Hepatocyte (in vitro differentiated cells): Measurements from ENCODE around the gene CA12. TPM values are rescaled to one million over a fixed set of nuclear protein-coding genes. Genes with fewer than 3 reads are reported as not detected.
A peak's percentile ranks its signal among the peaks of the same experiment; 100 is the strongest.

Experiments
- DNase-seq: peaks from one replicate; pipeline ENCODE4 v3.0.0-alpha.2; 2016; ENCODE audit warnings: low spot score
- H2AFZ ChIP-seq: fragments of 200-600 bp; sonication (generic); 2 replicates; pipeline ENCODE4 v1.6.0; 2016; ENCODE audit warnings: antibody characterized with exemption, mild to moderate bottlenecking
- H3K27ac ChIP-seq: fragments of 200-600 bp; sonication (generic); 2 replicates; pipeline ENCODE4 v1.5.1; 2016; ENCODE audit warnings: mild to moderate bottlenecking
- H3K27me3 ChIP-seq: fragments of 200-600 bp; sonication (generic); 2 replicates; pipeline ENCODE4 v1.6.1; 2016
- H3K36me3 ChIP-seq: fragments of 200-600 bp; sonication (generic); replicated peaks from 2 replicates; pipeline ENCODE4 v1.5.1; 2016; ENCODE audit warnings: low read depth; ENCODE audit not compliant: insufficient read depth
- H3K4me1 ChIP-seq: fragments of 200-600 bp; sonication (generic); 2 replicates; pipeline ENCODE4 v1.5.1; 2016; ENCODE audit warnings: mild to moderate bottlenecking, moderate library complexity; ENCODE audit not compliant: insufficient read depth
- H3K4me2 ChIP-seq: fragments of 200-600 bp; sonication (generic); 2 replicates; pipeline ENCODE4 v1.6.0; 2016
- H3K4me3 ChIP-seq: fragments of 200-600 bp; sonication (generic); 2 replicates; pipeline ENCODE4 v1.5.1; 2016; ENCODE audit warnings: mild to moderate bottlenecking
- H3K79me2 ChIP-seq: fragments of 200-600 bp; sonication (generic); 2 replicates; pipeline ENCODE4 v1.6.0; 2017; ENCODE audit warnings: mild to moderate bottlenecking
- H3K9me2 ChIP-seq: fragments of 200-600 bp; sonication (generic); replicated peaks from 2 replicates; pipeline ENCODE4 v1.6.0; 2017; ENCODE audit warnings: mild to moderate bottlenecking; ENCODE audit not compliant: insufficient read depth
- H3K9me3 ChIP-seq: fragments of 200-600 bp; sonication (generic); 2 replicates; pipeline ENCODE4 v1.5.1; 2016; ENCODE audit warnings: low read depth, mild to moderate bottlenecking
- H4K20me1 ChIP-seq: fragments of 200-600 bp; sonication (generic); 2 replicates; pipeline ENCODE4 v1.6.0; 2016; ENCODE audit warnings: mild to moderate bottlenecking; ENCODE audit not compliant: insufficient read depth, poor library complexity, severe bottlenecking
- EZH2 ChIP-seq: fragments of 200-600 bp; sonication (generic); IDR thresholded peaks from 2 replicates; pipeline ENCODE4 v1.6.1; 2016; ENCODE audit warnings: antibody characterized with exemption, mild to moderate bottlenecking, borderline replicate concordance
- EZH2phosphoT487 ChIP-seq: fragments of 200-600 bp; sonication (generic); IDR thresholded peaks from one replicate; pipeline ENCODE4 v1.6.1; 2018; ENCODE audit warnings: antibody characterized with exemption, mild to moderate bottlenecking, low read depth, moderate library complexity; ENCODE audit not compliant: unreplicated experiment, severe bottlenecking
- WGBS: methylation state at CpG from one replicate; pipeline ENCODE4 v1.1.6; 2016; ENCODE audit warnings: low lambda C conversion rate; ENCODE audit errors: missing lambda C conversion rate; 5-methylcytosine and 5-hydroxymethylcytosine counted together
- polyA plus RNA-seq: library from polyadenylated mRNA; unstranded; fragments of >200 nt; fragmentation: Nextera tagmentation; extraction: Ambion mirVana; gene quantifications from 2 replicates; pipeline ENCODE4 v1.2.1, GENCODE V29; 2016
- total RNA-seq: library from RNA; depleted of rRNA; stranded (reverse); fragments of >200 nt; gene quantifications from 2 replicates; pipeline ENCODE4 v1.2.3, GENCODE V29; 2014
- TF ChIP-seq, protein P1 (sequence below): fragments of 200-600 bp; sonication (generic); IDR thresholded peaks from 2 replicates; pipeline ENCODE4 v1.5.1; 2016; ENCODE audit warnings: antibody characterized with exemption, mild to moderate bottlenecking; ENCODE audit not compliant: poor library complexity

CA12 gene
- total and polyA plus RNA-seq, 2 experiments from 2014 or later = 13.8 to 16.6 TPM

GRCh38 chr15:63382966-63383710, 1.5 kb upstream of the CA12 start:
- Histone ChIP-seq H3K4me2 (no peak overlapping the region), H3K36me3 (no peaks in the 10 kb centered on the region), H4K20me1 (no peaks in the 10 kb centered on the region), H3K27me3 (peaks cover 8% of the 10 kb centered on the region), H3K9me2 (no peaks in the 10 kb centered on the region), H2AFZ (no peak overlapping the region), H3K4me1 (peaks cover 14% of the 10 kb centered on the region), H3K4me3 (no peak overlapping the region), H3K27ac (no peak overlapping the region), H3K79me2 (no peaks in the 10 kb centered on the region), H3K9me3 (no peaks in the 10 kb centered on the region)
- DNase-seq = no peak
- TF ChIP-seq EZH2 (no peak), EZH2phosphoT487 (no peak)
- WGBS = 74% methylated on average over 10 of the region's 10 CpGs

DNA sequence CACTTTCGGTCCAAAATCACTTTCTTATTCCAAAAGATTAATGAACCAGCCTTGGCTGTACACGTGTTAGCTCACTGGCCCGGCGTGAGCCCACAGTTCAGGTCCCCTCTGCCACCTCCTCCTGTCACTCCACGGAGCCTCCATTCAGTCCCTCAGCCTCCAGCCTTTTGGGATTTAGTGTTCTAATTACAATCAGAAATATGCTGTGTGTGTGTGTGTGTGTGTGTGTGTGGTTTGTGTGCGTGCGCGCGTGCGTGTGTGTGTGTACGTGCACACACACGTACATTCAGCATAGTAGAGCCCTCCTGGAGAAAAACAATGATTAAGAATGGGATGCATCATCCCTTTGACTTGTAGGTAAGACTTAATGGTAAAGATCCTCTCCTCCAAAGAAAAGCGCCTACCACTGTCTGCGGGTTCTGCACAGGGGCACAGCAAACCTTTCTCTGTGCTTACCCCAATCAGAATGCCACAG, 801 bp downstream of the CA12 start:
- no peak for TF ChIP-seq EZH2phosphoT487
- TF ChIP-seq, protein P1, sequence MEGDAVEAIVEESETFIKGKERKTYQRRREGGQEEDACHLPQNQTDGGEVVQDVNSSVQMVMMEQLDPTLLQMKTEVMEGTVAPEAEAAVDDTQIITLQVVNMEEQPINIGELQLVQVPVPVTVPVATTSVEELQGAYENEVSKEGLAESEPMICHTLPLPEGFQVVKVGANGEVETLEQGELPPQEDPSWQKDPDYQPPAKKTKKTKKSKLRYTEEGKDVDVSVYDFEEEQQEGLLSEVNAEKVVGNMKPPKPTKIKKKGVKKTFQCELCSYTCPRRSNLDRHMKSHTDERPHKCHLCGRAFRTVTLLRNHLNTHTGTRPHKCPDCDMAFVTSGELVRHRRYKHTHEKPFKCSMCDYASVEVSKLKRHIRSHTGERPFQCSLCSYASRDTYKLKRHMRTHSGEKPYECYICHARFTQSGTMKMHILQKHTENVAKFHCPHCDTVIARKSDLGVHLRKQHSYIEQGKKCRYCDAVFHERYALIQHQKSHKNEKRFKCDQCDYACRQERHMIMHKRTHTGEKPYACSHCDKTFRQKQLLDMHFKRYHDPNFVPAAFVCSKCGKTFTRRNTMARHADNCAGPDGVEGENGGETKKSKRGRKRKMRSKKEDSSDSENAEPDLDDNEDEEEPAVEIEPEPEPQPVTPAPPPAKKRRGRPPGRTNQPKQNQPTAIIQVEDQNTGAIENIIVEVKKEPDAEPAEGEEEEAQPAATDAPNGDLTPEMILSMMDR = no peak
- no peak for TF ChIP-seq EZH2
- H3K27ac ChIP-seq = no peak overlapping the region
- 82% methylated on average over 14 of the region's 14 CpGs for WGBS

DNA sequence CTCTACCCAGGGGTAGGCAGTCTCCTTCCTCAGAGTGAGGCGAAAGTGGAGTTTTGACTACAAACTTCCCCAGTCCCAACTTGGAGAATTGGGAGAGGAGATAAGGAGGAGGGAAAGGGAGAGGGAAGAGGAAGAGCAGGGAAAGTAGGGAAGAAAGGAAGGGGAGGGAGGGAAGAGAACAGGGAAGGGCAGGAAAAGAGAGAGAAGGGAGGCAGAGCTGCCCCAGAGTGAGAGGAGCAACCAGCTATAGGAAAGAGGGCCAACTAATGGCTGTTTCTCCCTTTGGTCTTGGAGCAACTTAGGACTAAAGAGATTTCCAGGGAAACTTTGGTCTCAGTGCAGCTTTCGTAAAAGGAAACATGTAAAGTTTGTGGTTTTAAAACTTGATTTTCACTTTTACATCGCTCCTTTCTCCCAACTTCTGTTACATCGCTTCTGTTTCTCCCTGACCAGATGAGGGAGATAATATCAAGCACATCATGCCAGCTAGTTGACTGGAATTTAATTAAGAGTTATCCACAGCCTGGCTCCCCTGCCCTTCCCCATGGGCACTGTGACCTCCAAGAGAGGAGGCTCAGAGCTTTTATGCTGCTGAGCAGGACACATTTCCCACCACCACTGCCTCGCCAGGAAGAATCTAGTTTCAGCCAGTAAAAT, 1.4 kb downstream of the CA12 start:
- peak overlapping the region; percentile 7 for H3K27ac ChIP-seq
- H3K4me1 ChIP-seq = peaks cover 17% of the 10 kb centered on the region
- no peaks in the 10 kb centered on the region for H4K20me1 ChIP-seq
- peaks cover 8% of the 10 kb centered on the region for H3K27me3 ChIP-seq
- peak overlapping the region; percentile 87 for H3K4me2 ChIP-seq
- TF ChIP-seq, protein P1 = no peak
- TF ChIP-seq EZH2phosphoT487 (no peak), EZH2 (no peak)
- H3K36me3 ChIP-seq = no peaks in the 10 kb centered on the region
- no peak overlapping the region for H2AFZ ChIP-seq
- no peak for DNase-seq
- no peaks in the 10 kb centered on the region for H3K79me2 ChIP-seq
- no peak overlapping the region for H3K4me3 ChIP-seq
- no peaks in the 10 kb centered on the region for H3K9me2 ChIP-seq
- no peaks in the 10 kb centered on the region for H3K9me3 ChIP-seq
- WGBS = 93% methylated on average over 5 of the region's 5 CpGs

More for the DNA sequence above, 801 bp downstream of the CA12 start:
- H3K4me1 ChIP-seq = peaks cover 14% of the 10 kb centered on the region
- H3K4me2 ChIP-seq = peak overlapping the region; percentile 87
- no peak for DNase-seq
- no peaks in the 10 kb centered on the region for H3K79me2 ChIP-seq
- peak overlapping the region; percentile 76 for H2AFZ ChIP-seq
- no peaks in the 10 kb centered on the region for H3K36me3 ChIP-seq
- peaks cover 8% of the 10 kb centered on the region for H3K27me3 ChIP-seq
- H3K4me3 ChIP-seq = peak overlapping the region; percentile 40
- H3K9me2 ChIP-seq = no peaks in the 10 kb centered on the region
- H4K20me1 ChIP-seq = no peaks in the 10 kb centered on the region
- no peaks in the 10 kb centered on the region for H3K9me3 ChIP-seq

DNA sequence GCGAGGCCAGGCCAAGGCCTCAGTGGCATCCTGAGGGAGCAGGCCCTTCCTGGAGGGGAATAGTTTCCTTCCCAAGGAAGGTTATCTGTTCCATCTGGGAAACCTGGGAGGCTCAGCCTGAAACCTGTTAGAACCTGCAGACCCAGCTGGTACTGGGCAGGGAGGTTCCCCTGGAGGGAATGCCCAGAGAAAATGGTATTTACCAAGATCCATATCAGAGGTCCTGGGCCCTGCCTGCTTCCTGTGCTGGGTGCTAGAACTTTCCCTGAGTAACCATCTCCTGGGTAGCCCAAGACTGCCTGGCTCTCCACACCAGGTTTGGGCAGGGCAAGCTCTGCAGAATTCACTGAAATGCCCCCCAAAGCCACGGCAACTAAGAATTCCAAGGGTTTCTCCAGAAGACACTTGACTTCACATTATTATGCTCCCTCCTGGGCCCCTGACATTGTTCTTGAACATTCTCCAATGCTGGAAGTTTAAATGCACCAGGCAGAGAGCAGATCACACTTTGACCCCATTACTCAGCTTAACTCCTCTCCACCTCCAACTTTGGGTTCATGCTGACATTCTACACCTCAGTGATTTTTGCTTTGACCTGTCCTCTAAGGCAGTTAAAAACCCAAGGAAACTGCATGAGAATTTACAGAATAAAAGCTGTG, 2.0 kb downstream of the CA12 start:
- peaks cover 19% of the 10 kb centered on the region for H3K4me1 ChIP-seq
- H3K9me3 ChIP-seq = no peaks in the 10 kb centered on the region
- peak overlapping the region; percentile 87 for H3K4me2 ChIP-seq
- no peaks in the 10 kb centered on the region for H3K9me2 ChIP-seq
- no peaks in the 10 kb centered on the region for H3K36me3 ChIP-seq
- H2AFZ ChIP-seq = no peak overlapping the region
- H3K79me2 ChIP-seq = no peaks in the 10 kb centered on the region
- no peak overlapping the region for H3K4me3 ChIP-seq
- no peaks in the 10 kb centered on the region for H4K20me1 ChIP-seq
- TF ChIP-seq EZH2 (no peak), EZH2phosphoT487 (no peak)
- TF ChIP-seq, protein P1 = no peak
- peaks cover 8% of the 10 kb centered on the region for H3K27me3 ChIP-seq
- H3K27ac ChIP-seq = peak overlapping the region; percentile 7
- DNase-seq = no peak
- 90% methylated on average over 2 of the region's 2 CpGs for WGBS
